Stomach (tissue), 9 donors: ENCODE measurements around the gene GPI. TPM values are rescaled to one million over a fixed set of nuclear protein-coding genes. Genes with fewer than 3 reads are reported as not detected.

Source experiments
- DNase-seq, 2 donors: peaks; one replicate each; pipeline versions ENCODE4 v3.0.0 to v3.0.0-alpha.2; 2013 to 2019
- H3K27ac ChIP-seq, 5 donors: fragments of 200-600 bp in 4 of 5; sonication (generic) in 4 of 5; one replicate each; pipeline ENCODE4 v1.5.1; 2013 to 2019; ENCODE audit warnings: mild to moderate bottlenecking in 1 of 5, moderate library complexity in 1 of 5
- H3K27me3 ChIP-seq, 3 donors: fragments of 200-600 bp; sonication (generic); one replicate each; pipeline ENCODE4 v1.5.1; 2017 to 2019; ENCODE audit warnings: mixed run types in 1 of 3
- H3K36me3 ChIP-seq, 4 donors: fragments of 200-600 bp; sonication (generic); 1 replicate in 3 of 4; 2 replicates in 1 of 4; pipeline ENCODE4 v1.5.1; 2016 to 2019
- H3K4me1 ChIP-seq, 4 donors: fragments of 200-600 bp; sonication (generic); one replicate each; pipeline ENCODE4 v1.5.1; 2016 to 2019
- H3K4me3 ChIP-seq, 4 donors: fragments of 200-600 bp; sonication (generic) in 3 of 4; one replicate each; pipeline ENCODE4 v1.5.1; 2016 to 2019; ENCODE audit warnings: mild to moderate bottlenecking in 1 of 4
- H3K9me3 ChIP-seq, 4 donors: fragments of 200-600 bp; sonication (generic); one replicate each; pipeline ENCODE4 v1.5.1; 2016 to 2019
- CTCF ChIP-seq, 7 experiments: fragments of 450-650 bp in 4 of 7; fragments of 200-600 bp in 3 of 7; sonication (generic) in 3 of 7; IDR thresholded peaks; one replicate each; pipeline ENCODE4 v1.5.1; 2016 to 2019; ENCODE audit warnings: antibody characterized with exemption in 7 of 7, control low read depth in 2 of 7, mild to moderate bottlenecking in 1 of 7
- EP300 ChIP-seq: sonication (generic); formaldehyde crosslinking; IDR thresholded peaks from one replicate; pipeline ENCODE4 v1.6.1; 2017; ENCODE audit warnings: antibody characterized with exemption
- POLR2A ChIP-seq, 4 donors: fragments of 450-650 bp; IDR thresholded peaks; one replicate each; pipeline ENCODE4 v1.6.1; 2016; ENCODE audit warnings: antibody characterized with exemption in 4 of 4, control low read depth in 2 of 4, mild to moderate bottlenecking in 1 of 4, moderate library complexity in 1 of 4
- POLR2AphosphoS5 ChIP-seq, 3 donors: sonication (generic); formaldehyde crosslinking; IDR thresholded peaks; one replicate each; pipeline ENCODE4 v1.6.1; 2016; ENCODE audit warnings: antibody characterized with exemption in 3 of 3
- WGBS, 5 donors: extraction: QIAGEN DNeasy Blood & Tissue Kit in 3 of 5; methylation state at CpG; one replicate each; pipeline versions ENCODE4 v1.1.5 to v1.1.7; 2013 to 2018; 5-methylcytosine and 5-hydroxymethylcytosine counted together
- intact Hi-C: fragments of 100-400 bp; cut with DNase I; formaldehyde crosslinking; loops from one replicate; pipeline ENCODE4 v1.15.1; 2023; ENCODE audit warnings: low total_unique reads
- polyA plus RNA-seq, 3 donors: library from polyadenylated mRNA; stranded (reverse); fragments of 200-250 nt; gene quantifications; one replicate each; pipeline ENCODE4 v1.2.3, GENCODE V29; 2013
- total RNA-seq, 5 donors: library from RNA; depleted of rRNA; stranded (reverse); fragments of >200 nt; gene quantifications; one replicate each; pipeline versions ENCODE4 v1.1.0 to v1.2.3, GENCODE V29; 2014 to 2016
- donor health status: healthy with polysubstance abuse.
- donor health status: Bipolar disorder and iron deficiency.
- donor health status: healthy.

The GPI gene
- total and polyA plus RNA-seq, 8 donors: 66.1 to 306 (median 98.3) TPM

GRCh38 chr19:34402074-34402600 is 37.1 kb downstream of the GPI start:
- peaks cover 22 to 45% (median 43%) of the 10 kb centered on the region in 4 donors for H3K36me3 ChIP-seq
- no peak overlapping the region for H3K4me3 ChIP-seq
- H3K4me1 ChIP-seq: peaks cover 5 to 42% (median 23%) of the 10 kb centered on the region in 4 donors
- no peaks in the 10 kb centered on the region for H3K27me3 ChIP-seq
- H3K9me3 ChIP-seq: no peaks in the 10 kb centered on the region
- peak overlapping the region in 2 of 5 donors; percentile 50 for H3K27ac ChIP-seq
- intact Hi-C loops: no loop called here
- WGBS, 5 donors: 40 to 63% (median 51%) methylated on average over 8 of the region's 8 CpGs
- peak; percentile 32 to 35 for DNase-seq
- TF ChIP-seq EP300 (no peak), POLR2AphosphoS5 (IDR thresholded peaks at IDR 0.05) (no peak), POLR2A (IDR thresholded peaks at IDR 0.05) (no peak), CTCF (IDR thresholded peaks at IDR 0.05) (no peak)

- Histone ChIP-seq H3K9me3 (no peaks in the 10 kb centered on the region), H3K4me1 (peaks cover 5 to 42% (median 23%) of the 10 kb centered on the region in 4 donors), H3K27me3 (no peaks in the 10 kb centered on the region), H3K4me3 (peak overlapping the region; percentile 80 to 95 (median 89)), H3K36me3 (peaks cover 20 to 32% (median 27%) of the 10 kb centered on the region in 4 donors), H3K27ac (peak overlapping the region; percentile 59 to 84 (median 80))
- intact Hi-C loops: no loop called here
- 20 to 35% (median 28%) methylated on average over 6 of the region's 6 CpGs for WGBS, 5 donors
- no peak for DNase-seq
- TF ChIP-seq POLR2AphosphoS5 (IDR thresholded peaks at IDR 0.05) (no peak), POLR2A (IDR thresholded peaks at IDR 0.05) (no peak), CTCF (IDR thresholded peaks at IDR 0.05) (no peak), EP300 (no peak)
Observed at GRCh38 chr19:34403784-34404108, 38.8 kb downstream of the GPI start.

GRCh38 chr19:34404109-34404909 is 39.3 kb downstream of the GPI start, which contains the start of gene PDCD2L:
Gene PDCD2L (plus strand): TSS chr19:34404399. CDS start chr19:34404431, 32 bp downstream.
- no peaks in the 10 kb centered on the region for H3K9me3 ChIP-seq
- H3K27me3 ChIP-seq: no peaks in the 10 kb centered on the region
- no peak for TF ChIP-seq EP300
- TF ChIP-seq CTCF (IDR thresholded peaks at IDR 0.05): no peak
- TF ChIP-seq POLR2AphosphoS5 (IDR thresholded peaks at IDR 0.05): peak; percentile 54 to 93 (median 70)
- TF ChIP-seq POLR2A (IDR thresholded peaks at IDR 0.05): no peak
- H3K36me3 ChIP-seq: peaks cover 17 to 32% (median 26%) of the 10 kb centered on the region in 4 donors
- peaks cover 5 to 42% (median 23%) of the 10 kb centered on the region in 4 donors for H3K4me1 ChIP-seq
- H3K27ac ChIP-seq: peak within 1 kb of the TSS; percentile 59 to 84 (median 80)
- WGBS, 5 donors: 0 to 1% (median 1%) methylated on average over 41 to 67 of the region's 69 CpGs
- peak within 1 kb of the TSS; percentile 80 to 95 (median 89) for H3K4me3 ChIP-seq
- peak; percentile 97 for DNase-seq
- intact Hi-C loops: no loop called here

GRCh38 chr19:34405892-34406660 is 41.1 kb downstream of the GPI start:
- no peak for TF ChIP-seq CTCF (IDR thresholded peaks at IDR 0.05)
- no peak for TF ChIP-seq EP300
- TF ChIP-seq POLR2AphosphoS5 (IDR thresholded peaks at IDR 0.05): no peak
- TF ChIP-seq POLR2A (IDR thresholded peaks at IDR 0.05): no peak
- H3K9me3 ChIP-seq: no peaks in the 10 kb centered on the region
- H3K36me3 ChIP-seq: peaks cover 4 to 26% (median 22%) of the 10 kb centered on the region in 4 donors
- H3K4me3 ChIP-seq: no peak overlapping the region
- no peaks in the 10 kb centered on the region for H3K27me3 ChIP-seq
- DNase-seq: no peak
- H3K4me1 ChIP-seq: peaks cover 5 to 42% (median 23%) of the 10 kb centered on the region in 4 donors
- WGBS, 5 donors: 84 to 88% (median 86%) methylated on average over 13 of the region's 13 CpGs
- H3K27ac ChIP-seq: no peak overlapping the region
- intact Hi-C loops: no loop called here
